ENCODE results near the gene RUNX3. TPM values are rescaled to one million over a fixed set of nuclear protein-coding genes. Genes with fewer than 3 reads are reported as not detected.

Gene RUNX3
- total RNA-seq, 1 experiment from 2014 or later, result 8.6 TPM

- Histone ChIP-seq H3K9me3 (ENCODE audit: low read depth, low read length, poor library complexity, severe bottlenecking) (no peaks in the 10 kb centered on the region), H3K27me3 (replicated peaks; ENCODE audit: insufficient read depth, low read depth, low read length, poor library complexity) (no peaks in the 10 kb centered on the region), H3K4me3 (ENCODE audit: low read depth, low read length, poor library complexity, severe bottlenecking) (no peak overlapping the region), H3K36me3 (ENCODE audit: insufficient read depth, low read length, poor library complexity, severe bottlenecking) (no peaks in the 10 kb centered on the region), H3K4me1 (ENCODE audit: insufficient read depth, low read length, poor library complexity, severe bottlenecking) (no peaks in the 10 kb centered on the region), H3K27ac (ENCODE audit: low read depth, low read length, poor library complexity, severe bottlenecking) (no peak overlapping the region)
- TF ChIP-seq EZH2 (IDR thresholded peaks at IDR 0.05; ENCODE audit: borderline replicate concordance, low read depth, low read length, poor library complexity, severe bottlenecking) (no peak), CTCF (conservative IDR thresholded peaks at IDR 0.05; ENCODE audit: low read depth, low read length) (no peak)
- ChIA-PET CTCF (no interaction called here), POLR2A (ENCODE audit: low non-redundant PET) (no interaction called here)
- intact Hi-C loops (cut with micrococcal nuclease; ENCODE audit: unreplicated experiment), result no loop called here
- no peak for DNase-seq (ENCODE audit: low spot score)
- BruUV-seq (replicated peaks), result no TSS peak
Observed at GRCh38 chr1:24886241-24886640, 43.8 kb downstream of the RUNX3 start.

- POLR2A ChIA-PET (ENCODE audit: low non-redundant PET), result interaction anchor here (0.7 kb wide), 1 partner anchor 25 kb away, joined by 5 read pairs; no protein-coding TSS in a partner anchor
- Histone ChIP-seq H3K4me1 (ENCODE audit: insufficient read depth, low read length, poor library complexity, severe bottlenecking) (no peaks in the 10 kb centered on the region), H3K4me3 (ENCODE audit: low read depth, low read length, poor library complexity, severe bottlenecking) (no peak overlapping the region), H3K27me3 (replicated peaks; ENCODE audit: insufficient read depth, low read depth, low read length, poor library complexity) (no peaks in the 10 kb centered on the region), H3K27ac (ENCODE audit: low read depth, low read length, poor library complexity, severe bottlenecking) (no peak overlapping the region), H3K36me3 (ENCODE audit: insufficient read depth, low read length, poor library complexity, severe bottlenecking) (no peaks in the 10 kb centered on the region), H3K9me3 (ENCODE audit: low read depth, low read length, poor library complexity, severe bottlenecking) (no peaks in the 10 kb centered on the region)
- BruUV-seq (replicated peaks), result no TSS peak
- CTCF ChIA-PET, result no interaction called here
- no peak for DNase-seq (ENCODE audit: low spot score)
- TF ChIP-seq CTCF (conservative IDR thresholded peaks at IDR 0.05; ENCODE audit: low read depth, low read length) (no peak), EZH2 (IDR thresholded peaks at IDR 0.05; ENCODE audit: borderline replicate concordance, low read depth, low read length, poor library complexity, severe bottlenecking) (no peak)
- intact Hi-C loops (cut with micrococcal nuclease; ENCODE audit: unreplicated experiment), result no loop called here
Observed at GRCh38 chr1:24884751-24885150, 45.3 kb downstream of the RUNX3 start.

GRCh38 chr1:24881034-24881433 is 49.0 kb downstream of the RUNX3 start:
- TF ChIP-seq EZH2 (IDR thresholded peaks at IDR 0.05; ENCODE audit: borderline replicate concordance, low read depth, low read length, poor library complexity, severe bottlenecking) (no peak), CTCF (conservative IDR thresholded peaks at IDR 0.05; ENCODE audit: low read depth, low read length) (no peak)
- no peaks in the 10 kb centered on the region for H3K27me3 ChIP-seq (replicated peaks; ENCODE audit: insufficient read depth, low read depth, low read length, poor library complexity)
- DNase-seq (ENCODE audit: low spot score), result no peak
- H3K27ac ChIP-seq (ENCODE audit: low read depth, low read length, poor library complexity, severe bottlenecking), result no peak overlapping the region
- intact Hi-C loops (cut with micrococcal nuclease; ENCODE audit: unreplicated experiment), result no loop called here
- CTCF ChIA-PET, result no interaction called here
- POLR2A ChIA-PET (ENCODE audit: low non-redundant PET), result no interaction called here
- no TSS peak for BruUV-seq (replicated peaks)
- H3K9me3 ChIP-seq (ENCODE audit: low read depth, low read length, poor library complexity, severe bottlenecking), result no peaks in the 10 kb centered on the region
- H3K4me3 ChIP-seq (ENCODE audit: low read depth, low read length, poor library complexity, severe bottlenecking), result no peak overlapping the region
- H3K36me3 ChIP-seq (ENCODE audit: insufficient read depth, low read length, poor library complexity, severe bottlenecking), result no peaks in the 10 kb centered on the region
- H3K4me1 ChIP-seq (ENCODE audit: insufficient read depth, low read length, poor library complexity, severe bottlenecking), result no peaks in the 10 kb centered on the region
